Suprapubic skin (tissue), 4 donors: Measurements from ENCODE around the gene LTC4S.
A peak's percentile ranks its signal among the peaks of the same experiment; 100 is the strongest.

Source experiments
- CTCF ChIP-seq, 2 donors: fragments of 200-600 bp in 1 of 2; fragments of 450-650 bp in 1 of 2; sonication (generic) in 1 of 2; IDR thresholded peaks; one replicate each; pipeline ENCODE4 v1.5.1; 2016 to 2019; ENCODE audit warnings: antibody characterized with exemption in 2 of 2, mild to moderate bottlenecking in 1 of 2, moderate library complexity in 1 of 2
- EP300 ChIP-seq: sonication (generic); formaldehyde crosslinking; IDR thresholded peaks from one replicate; pipeline ENCODE4 v1.6.1; 2017; ENCODE audit warnings: antibody characterized with exemption
- POLR2A ChIP-seq, 2 donors: fragments of 450-650 bp; IDR thresholded peaks; one replicate each; pipeline ENCODE4 v1.6.1; 2017; ENCODE audit warnings: antibody characterized with exemption in 2 of 2, mild to moderate bottlenecking in 2 of 2, moderate library complexity in 2 of 2
- POLR2AphosphoS5 ChIP-seq, 3 donors: sonication (generic); formaldehyde crosslinking; IDR thresholded peaks; one replicate each; pipeline ENCODE4 v1.6.1; 2017; ENCODE audit warnings: antibody characterized with exemption in 3 of 3

GRCh38 chr5:179820483-179821297, 26.9 kb downstream of the LTC4S start, which contains the start of gene SQSTM1:
- TF ChIP-seq CTCF (IDR thresholded peaks at IDR 0.05), result no peak
- TF ChIP-seq EP300, result no peak
- TF ChIP-seq POLR2AphosphoS5 (IDR thresholded peaks at IDR 0.05), result peak; percentile 97 to 98 (median 97)
- TF ChIP-seq POLR2A (IDR thresholded peaks at IDR 0.05), result peak; percentile 97 to 99
